H1 (cell line): Measurements from ENCODE around the gene CHD6. TPM values are rescaled to one million over a fixed set of nuclear protein-coding genes. Genes with fewer than 3 reads are reported as not detected.
A peak's percentile ranks its signal among the peaks of the same experiment; 100 is the strongest.

ENCODE experiments used
- CTCF ChIA-PET: fragments of 300-600 bp; sonication (Branson Sonifier 250); formaldehyde crosslinking; loops from one replicate; lab custom pipeline; 2021; ENCODE audit not compliant: partially characterized antibody; lab: Charles Lee
- POLR2A ChIA-PET: fragments of 300-600 bp; sonication (Branson Sonifier 250); formaldehyde crosslinking; loops from one replicate; lab custom pipeline; 2021; ENCODE audit warnings: inconsistent platforms; ENCODE audit not compliant: partially characterized antibody; lab: Charles Lee
- DNase-seq, 2 experiments: peaks; one replicate each; pipeline versions ENCODE4 v3.0.0 to v3.0.0-alpha.2; 2010 to 2022; ENCODE audit warnings: low spot score in 2 of 2, low read depth in 1 of 2, mixed read lengths in 1 of 2
- FAIRE-seq: peaks from 2 replicates; lab custom pipeline; 2011; peaks lifted over from hg19 to GRCh38; lab: Jason Lieb, UNC
- H2AFZ ChIP-seq: 2 replicates; pipeline ENCODE4 v1.8.1; 2012; ENCODE audit warnings: low read length, inconsistent platforms
- H2AK5ac ChIP-seq: 2 replicates; pipeline ENCODE4 v1.6.1; 2013; ENCODE audit warnings: low read depth, low read length
- H2BK120ac ChIP-seq: replicated peaks from 2 replicates; pipeline ENCODE3; 2013; ENCODE audit warnings: low read depth, low read length, inconsistent platforms
- H2BK12ac ChIP-seq: 2 replicates; pipeline ENCODE4 v1.6.1; 2013; ENCODE audit warnings: low read depth, low read length
- H2BK15ac ChIP-seq: 2 replicates; pipeline ENCODE4 v1.6.1; 2013; ENCODE audit warnings: low read length
- H2BK20ac ChIP-seq: 2 replicates; pipeline ENCODE4 v1.6.1; 2013; ENCODE audit warnings: low read length
- H2BK5ac ChIP-seq: 2 replicates; pipeline ENCODE4 v1.6.1; 2013; ENCODE audit warnings: low read depth, low read length
- H3K14ac ChIP-seq: 2 replicates; pipeline ENCODE4 v1.6.1; 2013; ENCODE audit warnings: inconsistent platforms; ENCODE audit not compliant: insufficient read length
- H3K18ac ChIP-seq: 2 replicates; pipeline ENCODE4 v1.6.1; 2013; ENCODE audit warnings: low read length; ENCODE audit errors: extremely low read depth
- H3K23ac ChIP-seq: 2 replicates; pipeline ENCODE4 v1.6.1; 2013; ENCODE audit warnings: inconsistent platforms; ENCODE audit not compliant: insufficient read length
- H3K23me2 ChIP-seq: 2 replicates; pipeline ENCODE4 v1.6.1; 2013; ENCODE audit warnings: low read depth, low read length
- H3K27ac ChIP-seq: 2 replicates; pipeline ENCODE4 v1.6.1; 2011; ENCODE audit warnings: low read depth, low read length, inconsistent platforms
- H3K27me3 ChIP-seq, 4 experiments: replicated peaks in 1 of 4; 1 replicate in 1 of 4; 2 replicates in 3 of 4; pipeline versions ENCODE4 v1.6.1 to v1.8.1; 2011 to 2013; ENCODE audit warnings: low read length in 3 of 4, mild to moderate bottlenecking in 3 of 4, inconsistent platforms in 2 of 4, mixed read lengths in 2 of 4, moderate library complexity in 1 of 4; ENCODE audit not compliant: control insufficient read depth in 3 of 4, insufficient read depth in 3 of 4; ENCODE audit errors: extremely low read depth in 1 of 4
- H3K36me3 ChIP-seq, 4 experiments: 2 replicates each; pipeline versions ENCODE4 v1.6.1 to v1.8.1; 2011 to 2013; ENCODE audit warnings: mild to moderate bottlenecking in 4 of 4, low read length in 3 of 4, moderate library complexity in 2 of 4, control low read depth in 1 of 4, inconsistent platforms in 1 of 4; ENCODE audit not compliant: insufficient read depth in 4 of 4, control insufficient read depth in 2 of 4
- H3K4ac ChIP-seq: replicated peaks from 2 replicates; pipeline ENCODE3; 2013; ENCODE audit warnings: low read length, low read depth, mixed read lengths, inconsistent platforms; ENCODE audit not compliant: insufficient read length
- H3K4me1 ChIP-seq, 4 experiments: replicated peaks in 1 of 4; 1 replicate in 1 of 4; 2 replicates in 3 of 4; pipeline versions ENCODE4 v1.6.1 to v1.8.1; 2011 to 2013; ENCODE audit warnings: low read length in 3 of 4, inconsistent platforms in 2 of 4, mixed read lengths in 1 of 4; ENCODE audit not compliant: insufficient read depth in 4 of 4, control insufficient read depth in 3 of 4
- H3K4me2 ChIP-seq, 2 experiments: 2 replicates each; pipeline versions ENCODE4 v1.6.1 to v1.8.1; 2011 to 2013; ENCODE audit warnings: low read depth in 2 of 2, low read length in 2 of 2, control low read depth in 1 of 2, inconsistent platforms in 1 of 2, mild to moderate bottlenecking in 1 of 2; ENCODE audit not compliant: insufficient read depth in 1 of 2
- H3K4me3 ChIP-seq, 4 experiments: fragments of 200-600, 300-600 bp in 1 of 4; sonication (generic), shearing (Covaris generic), sonication (Bioruptor Twin) in 1 of 4; 2 replicates each; pipeline versions ENCODE4 v1.5.1 to v1.8.1; 2011 to 2016; ENCODE audit warnings: low read length in 4 of 4, low read depth in 3 of 4, control low read depth in 2 of 4, inconsistent platforms in 2 of 4, mild to moderate bottlenecking in 2 of 4, mixed read lengths in 1 of 4, moderate library complexity in 1 of 4; ENCODE audit not compliant: insufficient read depth in 2 of 4; ENCODE audit errors: extremely low read depth in 1 of 4
- H3K56ac ChIP-seq: replicated peaks from 2 replicates; pipeline ENCODE3; 2013; ENCODE audit warnings: low read depth, mild to moderate bottlenecking, mixed read lengths, low read length, inconsistent platforms; ENCODE audit not compliant: insufficient read length
- H3K79me1 ChIP-seq: 2 replicates; pipeline ENCODE4 v1.6.1; 2013; ENCODE audit warnings: low read depth, low read length, control low read depth
- H3K79me2 ChIP-seq, 2 experiments: 2 replicates each; pipeline versions ENCODE4 v1.6.1 to v1.8.1; 2012 to 2013; ENCODE audit warnings: low read length in 2 of 2, mild to moderate bottlenecking in 2 of 2, inconsistent platforms in 1 of 2; ENCODE audit not compliant: insufficient read depth in 2 of 2, control insufficient read depth in 1 of 2
- H3K9ac ChIP-seq, 4 experiments: replicated peaks in 1 of 4; 1 replicate in 1 of 4; 2 replicates in 3 of 4; pipeline versions ENCODE4 v1.6.1 to v1.8.1; 2011 to 2013; ENCODE audit warnings: low read depth in 3 of 4, low read length in 3 of 4, control low read depth in 2 of 4, mild to moderate bottlenecking in 2 of 4, moderate library complexity in 2 of 4, inconsistent platforms in 1 of 4; ENCODE audit errors: extremely low read depth in 1 of 4
- H3K9me3 ChIP-seq, 2 experiments: 2 replicates each; pipeline versions ENCODE4 v1.6.1 to v1.8.1; 2012 to 2013; ENCODE audit warnings: mild to moderate bottlenecking in 2 of 2, moderate library complexity in 2 of 2, control low read depth in 1 of 2, inconsistent platforms in 1 of 2, low read depth in 1 of 2, low read length in 1 of 2, mixed read lengths in 1 of 2; ENCODE audit not compliant: insufficient read depth in 2 of 2
- H4K20me1 ChIP-seq, 2 experiments: replicated peaks in 1 of 2; 2 replicates each; pipeline versions ENCODE3 to v1.8.1; 2011 to 2013; ENCODE audit warnings: inconsistent platforms in 2 of 2, low read length in 2 of 2, mild to moderate bottlenecking in 1 of 2; ENCODE audit not compliant: insufficient read depth in 2 of 2, control insufficient read depth in 1 of 2
- H4K5ac ChIP-seq: 2 replicates; pipeline ENCODE4 v1.6.1; 2013; ENCODE audit warnings: low read length, low read depth, mixed read lengths, inconsistent platforms; ENCODE audit not compliant: insufficient read length
- H4K8ac ChIP-seq: 2 replicates; pipeline ENCODE4 v1.8.0; 2013; ENCODE audit warnings: mild to moderate bottlenecking, moderate library complexity, low read length, inconsistent platforms; ENCODE audit not compliant: insufficient read depth; ENCODE audit errors: extremely low read depth
- H4K91ac ChIP-seq: replicated peaks from 2 replicates; pipeline ENCODE3; 2013; ENCODE audit warnings: low read length, mixed read lengths, inconsistent platforms; ENCODE audit not compliant: insufficient read length
- BCL11A ChIP-seq, 2 experiments: IDR thresholded peaks; one replicate each; pipeline ENCODE4 v1.6.1; 2011; ENCODE audit warnings: low read depth in 2 of 2, low read length in 2 of 2, mild to moderate bottlenecking in 2 of 2
- CEBPB ChIP-seq: IDR thresholded peaks from 2 replicates; pipeline ENCODE4 v1.6.1; 2012; ENCODE audit warnings: low read depth, low read length
- CREB1 ChIP-seq: IDR thresholded peaks from 2 replicates; pipeline ENCODE4 v1.6.1; 2012; ENCODE audit warnings: inconsistent platforms
- EGR1 ChIP-seq: IDR thresholded peaks from 2 replicates; pipeline ENCODE4 v1.6.1; 2011; ENCODE audit warnings: low read depth, low read length, borderline replicate concordance
- SIN3A ChIP-seq, 2 experiments: IDR thresholded peaks in 1 of 2; conservative IDR thresholded peaks in 1 of 2; 2 replicates each; pipeline ENCODE4 v1.6.1; 2011 to 2012; ENCODE audit warnings: low read length in 2 of 2, improper control_type of control experiment in 1 of 2, low read depth in 1 of 2, mild to moderate bottlenecking in 1 of 2
- USF2 ChIP-seq: IDR thresholded peaks from 2 replicates; pipeline ENCODE4 v1.6.1; 2011; ENCODE audit warnings: low read length, improper control_type of control experiment
- WGBS, 2 experiments: shearing (Covaris generic) in 1 of 2; methylation state at CpG; one replicate each; pipeline versions ENCODE4 v1.1.6 to v1.1.7; 2013 to 2015; ENCODE audit warnings: low lambda C conversion rate in 2 of 2, mixed read lengths in 2 of 2, inconsistent platforms in 1 of 2, low coverage in 1 of 2, missing lambda C conversion rate in 1 of 2; ENCODE audit not compliant: insufficient replicate concordance in 2 of 2, insufficient coverage in 1 of 2, insufficient read length in 1 of 2; ENCODE audit errors: extremely low coverage in 1 of 2, missing lambda C conversion rate in 1 of 2; 5-methylcytosine and 5-hydroxymethylcytosine counted together
- long read RNA-seq, 2 experiments: library from RNA in 1 of 2; library from capped mRNA in 1 of 2; stranded (forward); transcript quantifications; one replicate each; pipeline ENCODE4 v2.0.0, GENCODE V29; 2021; ENCODE audit warnings: inconsistent platforms in 1 of 2
- polyA minus RNA-seq, 3 experiments: library from RNA; depleted of rRNA, polyadenylated mRNA; stranded (reverse); fragments of >200 nt; gene quantifications; 1 replicate in 2 of 3; 2 replicates in 1 of 3; pipeline ENCODE4 v1.2.3, GENCODE V29; 2011
- polyA plus RNA-seq, 7 experiments: library from polyadenylated mRNA; depleted of rRNA in 3 of 7; stranded (reverse) in 5 of 7; unstranded in 2 of 7; fragments of >200 nt in 5 of 7; fragments of 200-250 nt in 2 of 7; gene quantifications; 1 replicate in 5 of 7; 2 replicates in 1 of 7; 4 replicates in 1 of 7; pipeline versions ENCODE4 v1.2.1 to v1.2.3, GENCODE V29; 2011 to 2013; ENCODE audit warnings: missing spikeins in 2 of 7, mixed read lengths in 2 of 7
- total RNA-seq: library from RNA; stranded (reverse); fragmentation: NEBNext Ultra II Directional; extraction: Animal tissue kit (Norgen Biotek cat#: 25700); gene quantifications from 2 replicates; pipeline ENCODE4 v1.2.1, GENCODE V29; 2021

CHD6 gene
- total RNA-seq (59.9 and 62.9 TPM in 2 replicates), polyA plus RNA-seq (2011; rRNA removed) (11.1 and 12.2 TPM in 2 replicates), polyA minus RNA-seq (2011; rRNA and poly(A)+ RNA removed) (64.0 and 64.4 TPM in 2 replicates)
- polyA plus RNA-seq (2011; cell fraction: cytosol; rRNA removed), result 15.3 TPM
- 50.2 TPM for polyA plus RNA-seq (2011; cell fraction: nucleus; rRNA removed)
- polyA plus RNA-seq (2012, experiment 1 of 2), result 15.3 to 22.1 TPM (median 18.3 TPM) in 4 replicates
- 1.4 TPM for polyA plus RNA-seq (2012, experiment 2 of 2)
- 49.5 TPM for polyA plus RNA-seq (2013, experiment 1 of 2)
- polyA plus RNA-seq (2013, experiment 2 of 2), result 50.4 TPM
- 20.5 TPM for polyA minus RNA-seq (2011; cell fraction: cytosol; rRNA and poly(A)+ RNA removed)
- 156 TPM for polyA minus RNA-seq (2011; cell fraction: nucleus; rRNA and poly(A)+ RNA removed)
- long read RNA-seq, experiment 1, partial matches to known transcripts, result 6 of 17 reads
- long read RNA-seq, experiment 1, other reads (novel, unspliced or antisense), result 11 of 17 reads
- long read RNA-seq, experiment 2, partial matches to known transcripts, result 6 of 7 reads
- long read RNA-seq, experiment 2, other reads (novel, unspliced or antisense), result 1 of 7 reads

- 1% methylated on average over 34 of the region's 102 CpGs; no CpG with 5 or more reads in 1 of the 2 experiments for WGBS, 2 experiments
- Histone ChIP-seq H2BK15ac (no peak within 1 kb of the TSS), H3K4me2 (peak within 1 kb of the TSS; percentile 70 to 81), H3K9ac (peak within 1 kb of the TSS; percentile 71 to 87 (median 76)), H3K27ac (peak within 1 kb of the TSS; percentile 85; the same call in 1 of the 2 replicates), H3K18ac (no peak within 1 kb of the TSS), H2AFZ (peak within 1 kb of the TSS; percentile 35), H2BK5ac (0 out of 2 replicates have a peak within 1 kb of the TSS, but pooled peaks have one; percentile 19), H3K9me3 (no peaks in the 10 kb centered on the region), H3K4me1 (peaks cover 2 to 13% (median 10%) of the 10 kb centered on the region in 4 experiments; a peak in 5 of 7 replicates), H2BK12ac (no peak within 1 kb of the TSS), H4K5ac (no peak within 1 kb of the TSS), H4K91ac (no peak within 1 kb of the TSS), H3K23me2 (no peaks in the 10 kb centered on the region; the same call in 1 of the 2 replicates), H3K79me1 (peaks cover 3% of the 10 kb centered on the region; the same call in 1 of the 2 replicates), H2BK120ac (no peak within 1 kb of the TSS), H3K56ac (no peak within 1 kb of the TSS), H2AK5ac (no peak within 1 kb of the TSS), H2BK20ac (no peak within 1 kb of the TSS), H3K79me2 (peaks cover 28 to 45% of the 10 kb centered on the region in 2 experiments), H3K27me3 (no peaks in the 10 kb centered on the region), H3K4me3 (peak within 1 kb of the TSS; percentile 84 to 97 (median 88)), H3K4ac (no peak within 1 kb of the TSS), H3K14ac (no peak within 1 kb of the TSS), H4K20me1 (peaks cover 11 to 12% of the 10 kb centered on the region in 2 experiments), H3K23ac (no peak within 1 kb of the TSS), H4K8ac (peak within 1 kb of the TSS; percentile 91), H3K36me3 (no peaks in the 10 kb centered on the region)
- ChIA-PET CTCF (interaction anchor here (1.0 to 2.1 kb wide), 3 partner anchors 14 to 87 kb away, joined by 3 to 4 read pairs (median 4); no protein-coding TSS in a partner anchor), POLR2A (interaction anchor here (0.6 to 2.8 kb wide), 20 partner anchors 9 to 387 kb away, joined by 3 to 9 read pairs (median 5); no protein-coding TSS in a partner anchor)
- DNase-seq (peak; percentile 100), FAIRE-seq (no peak)
- TF ChIP-seq SIN3A (conservative IDR thresholded peaks at IDR 0.05 in 1 of 2, IDR thresholded peaks at IDR 0.05 in 1 of 2; ENCODE audit: low read depth in 1 of 2, low read length in 2 of 2) (0 out of 4 replicates have a peak, but pooled peaks of 1 of the 2 experiments have one; percentile 44), USF2 (no peak), BCL11A (IDR thresholded peaks at IDR 0.05; ENCODE audit: low read depth in 2 of 2, low read length in 2 of 2) (no peak), CREB1 (peak; percentile 63), CEBPB (no peak), EGR1 (no peak)
These were observed at the start of gene CHD6 for GRCh38 chr20:41617902-41618806. Gene CHD6, minus strand, starts transcription at chr20:41618377. Its CDS starts 67,040 bp downstream, at chr20:41551337.
